HUES6 (cell line): Measurements from ENCODE around the gene CACNA1C.
"Not testable (repeated sequence)": the region's sequence is repeated elsewhere in the genome, so short reads cannot be mapped to it uniquely, and the experiment has no call there.

Source experiments
- H3K27ac ChIP-seq: 2 replicates; pipeline ENCODE4 v1.7.0; 2013; ENCODE audit warnings: low read depth, mild to moderate bottlenecking, low read length, inconsistent platforms
- H3K27me3 ChIP-seq: 2 replicates; pipeline ENCODE4 v1.6.1; 2013; ENCODE audit warnings: low read length; ENCODE audit not compliant: control insufficient read depth, insufficient read depth
- H3K36me3 ChIP-seq: 2 replicates; pipeline ENCODE4 v1.6.1; 2013; ENCODE audit warnings: low read length; ENCODE audit not compliant: control insufficient read depth, insufficient read depth
- H3K4me1 ChIP-seq: 2 replicates; pipeline ENCODE4 v1.6.1; 2013; ENCODE audit warnings: low read length; ENCODE audit not compliant: control insufficient read depth, insufficient read depth
- H3K4me3 ChIP-seq: 2 replicates; pipeline ENCODE4 v1.5.1; 2013; ENCODE audit warnings: low read depth, low read length
- H3K9ac ChIP-seq: one replicate; pipeline ENCODE4 v1.6.1; 2013; ENCODE audit warnings: mild to moderate bottlenecking, low read length
- H3K9me3 ChIP-seq: 2 replicates; pipeline ENCODE4 v1.6.1; 2013; ENCODE audit warnings: low read depth, low read length; ENCODE audit not compliant: control insufficient read depth, insufficient read depth

CACNA1C gene

DNA sequence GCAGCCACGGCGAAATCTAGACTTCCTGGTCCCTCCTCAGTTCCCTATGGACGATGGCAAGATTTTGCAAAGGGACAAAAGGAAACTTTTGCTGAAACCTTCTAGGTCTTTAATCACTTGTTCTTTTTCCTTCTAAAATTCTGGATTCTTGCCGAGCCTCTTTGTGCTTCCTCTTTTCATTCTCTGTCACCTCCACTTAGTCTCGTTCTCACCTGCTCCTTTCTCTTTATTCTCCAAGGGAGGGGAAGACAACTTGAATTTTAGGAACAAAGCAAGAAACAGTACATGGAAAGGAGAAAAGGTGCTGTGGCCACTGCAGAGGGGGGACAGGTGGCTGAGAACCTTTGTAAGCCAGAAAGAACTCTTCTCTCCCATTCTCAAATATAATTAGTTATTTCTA lies 194.8 kb downstream of the CACNA1C start:
- peaks cover 40% of the 10 kb centered on the region for H3K4me1 ChIP-seq
- H3K36me3 ChIP-seq, result no peaks in the 10 kb centered on the region
- H3K27ac ChIP-seq, result no peak overlapping the region
- no peak overlapping the region for H3K4me3 ChIP-seq
- H3K9ac ChIP-seq, result no peak overlapping the region
- no peaks in the 10 kb centered on the region for H3K27me3 ChIP-seq
- no peaks in the 10 kb centered on the region for H3K9me3 ChIP-seq

GRCh38 chr12:2248087-2248900 lies 195.5 kb downstream of the CACNA1C start:
- Histone ChIP-seq H3K4me1 (peaks cover 40% of the 10 kb centered on the region), H3K36me3 (no peaks in the 10 kb centered on the region), H3K27me3 (no peaks in the 10 kb centered on the region), H3K9ac (no peak overlapping the region), H3K9me3 (no peaks in the 10 kb centered on the region), H3K4me3 (no peak overlapping the region), H3K27ac (no peak overlapping the region)

DNA sequence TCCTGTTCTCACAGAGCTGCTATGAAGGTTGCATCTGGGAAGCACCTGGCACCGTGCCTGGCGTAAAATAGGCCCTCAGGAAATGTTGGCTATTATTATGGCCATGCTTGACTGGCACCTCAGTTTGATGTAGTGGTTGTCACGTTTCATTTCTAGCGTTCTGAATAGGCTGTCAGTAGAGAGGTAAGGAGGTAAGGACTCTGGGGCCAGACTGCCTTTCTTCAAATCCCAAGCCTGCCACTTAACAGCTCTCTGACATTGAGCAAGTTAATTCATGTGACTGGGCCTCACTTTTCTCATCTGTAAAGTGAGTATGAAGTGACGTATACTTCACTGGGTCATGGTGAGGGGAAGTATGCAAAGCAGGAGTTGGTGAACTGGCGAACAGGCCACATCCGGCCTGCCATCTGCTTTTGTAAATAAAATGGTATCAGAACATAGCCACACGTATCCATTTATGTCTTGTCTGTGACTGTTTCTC lies 196.2 kb downstream of the CACNA1C start:
- H3K9ac ChIP-seq, result no peak overlapping the region
- no peak overlapping the region for H3K4me3 ChIP-seq

DNA sequence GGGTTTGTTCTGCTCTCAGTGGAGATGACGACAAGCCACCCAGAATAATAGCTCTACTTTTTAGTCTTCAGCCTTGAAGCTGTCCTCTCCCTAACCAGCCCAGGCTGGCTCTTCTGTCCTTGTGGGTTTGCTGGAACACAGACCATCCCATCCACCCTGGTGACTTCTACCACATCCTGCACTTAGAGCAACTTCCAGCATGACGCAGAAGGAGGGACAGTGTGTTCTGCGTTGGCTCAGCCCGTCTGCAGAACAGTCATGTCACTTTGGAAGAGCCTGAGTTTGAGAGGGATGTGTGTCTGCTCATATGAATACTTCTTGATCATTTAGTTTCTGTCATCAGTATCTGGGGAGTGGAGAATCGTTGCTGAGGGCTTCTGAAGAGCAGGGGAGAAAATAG lies 198.0 kb downstream of the CACNA1C start:
- Histone ChIP-seq H3K27me3 (no peaks in the 10 kb centered on the region), H3K4me1 (peaks cover 17% of the 10 kb centered on the region; the same call in 1 of the 2 replicates), H3K4me3 (no peak overlapping the region), H3K9ac (no peak overlapping the region), H3K36me3 (no peaks in the 10 kb centered on the region), H3K9me3 (peaks cover 3% of the 10 kb centered on the region), H3K27ac (no peak overlapping the region)

More for the DNA sequence above, 196.2 kb downstream of the CACNA1C start:
- Histone ChIP-seq H3K4me1 (peaks cover 36% of the 10 kb centered on the region), H3K36me3 (no peaks in the 10 kb centered on the region), H3K27ac (no peak overlapping the region), H3K9me3 (no peaks in the 10 kb centered on the region), H3K27me3 (no peaks in the 10 kb centered on the region)

GRCh38 chr12:2251526-2252209 lies 198.9 kb downstream of the CACNA1C start:
- Histone ChIP-seq H3K4me3 (no peak overlapping the region), H3K27me3 (no peaks in the 10 kb centered on the region), H3K4me1 (peaks cover 10% of the 10 kb centered on the region; the same call in 1 of the 2 replicates), H3K9me3 (peaks cover 5% of the 10 kb centered on the region), H3K9ac (no peak overlapping the region), H3K36me3 (no peaks in the 10 kb centered on the region), H3K27ac (no peak overlapping the region)

DNA sequence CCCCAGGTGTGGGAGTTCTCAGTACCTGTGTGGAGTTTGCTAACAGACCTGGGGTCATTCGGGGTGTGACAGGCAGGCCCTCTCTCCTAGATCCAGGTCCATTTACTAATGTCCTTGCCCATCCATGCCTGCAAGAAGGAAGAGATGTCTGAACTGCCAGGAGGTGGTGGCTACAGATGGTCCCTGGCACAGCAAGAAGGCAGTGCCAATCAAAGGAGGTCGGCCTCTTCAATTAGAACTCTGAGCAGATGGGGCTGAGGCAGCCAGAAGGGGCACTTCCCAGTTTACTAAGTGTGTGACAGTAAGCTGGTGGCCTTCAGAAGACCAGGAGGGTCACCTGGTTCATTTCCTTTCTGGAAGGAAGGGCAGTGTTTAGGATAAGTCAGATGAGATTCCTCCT lies 202.5 kb downstream of the CACNA1C start:
- peaks cover 10% of the 10 kb centered on the region; the same call in 1 of the 2 replicates for H3K4me1 ChIP-seq
- H3K9me3 ChIP-seq, result peaks cover 10% of the 10 kb centered on the region
- no peak overlapping the region for H3K4me3 ChIP-seq
- H3K9ac ChIP-seq, result no peak overlapping the region
- no peaks in the 10 kb centered on the region for H3K27me3 ChIP-seq
- no peaks in the 10 kb centered on the region for H3K36me3 ChIP-seq
- no peak overlapping the region for H3K27ac ChIP-seq

GRCh38 chr12:2255731-2256130 lies 202.9 kb downstream of the CACNA1C start:
- H3K27ac ChIP-seq, H3K9ac ChIP-seq, H3K27me3 ChIP-seq, H3K36me3 ChIP-seq, H3K4me1 ChIP-seq, H3K4me3 ChIP-seq: not testable (repeated sequence)
- peaks cover 10% of the 10 kb centered on the region for H3K9me3 ChIP-seq

GRCh38 chr12:2256453-2256852 lies 203.7 kb downstream of the CACNA1C start:
- no peak overlapping the region for H3K4me3 ChIP-seq
- H3K9ac ChIP-seq, result no peak overlapping the region
- peaks cover 10% of the 10 kb centered on the region for H3K9me3 ChIP-seq
- peaks cover 10% of the 10 kb centered on the region; the same call in 1 of the 2 replicates for H3K4me1 ChIP-seq
- no peak overlapping the region for H3K27ac ChIP-seq
- no peaks in the 10 kb centered on the region for H3K36me3 ChIP-seq
- H3K27me3 ChIP-seq, result no peaks in the 10 kb centered on the region

DNA sequence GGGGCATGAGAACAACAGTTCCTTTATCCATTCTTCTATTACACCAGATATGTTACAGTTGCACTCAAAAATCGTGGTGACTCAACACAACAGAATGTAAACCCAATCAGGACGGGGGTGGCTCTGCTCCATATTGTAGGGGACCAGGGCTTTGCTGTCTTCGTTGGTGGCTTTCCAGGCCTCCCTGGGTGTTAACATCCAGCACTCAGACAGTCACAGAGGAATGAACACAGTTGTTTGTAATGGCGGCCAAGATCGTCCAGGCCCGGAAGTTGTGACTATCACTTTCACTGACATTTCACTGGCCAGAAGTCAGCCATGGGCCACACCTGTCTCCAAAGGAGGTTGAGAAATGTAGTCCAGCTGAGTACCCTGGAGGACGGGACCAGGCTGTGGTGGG lies 204.1 kb downstream of the CACNA1C start:
- H3K27me3 ChIP-seq, result no peaks in the 10 kb centered on the region
- H3K9ac ChIP-seq, result no peak overlapping the region
- H3K36me3 ChIP-seq, result no peaks in the 10 kb centered on the region
- H3K4me1 ChIP-seq, result peaks cover 6% of the 10 kb centered on the region; the same call in 1 of the 2 replicates
- peaks cover 10% of the 10 kb centered on the region for H3K9me3 ChIP-seq
- no peak overlapping the region for H3K4me3 ChIP-seq
- H3K27ac ChIP-seq, result no peak overlapping the region

GRCh38 chr12:2258025-2258424 lies 205.2 kb downstream of the CACNA1C start:
- no peaks in the 10 kb centered on the region for H3K4me1 ChIP-seq
- H3K9me3 ChIP-seq, result peaks cover 10% of the 10 kb centered on the region
- no peaks in the 10 kb centered on the region for H3K27me3 ChIP-seq
- no peak overlapping the region for H3K9ac ChIP-seq
- no peak overlapping the region for H3K27ac ChIP-seq
- H3K4me3 ChIP-seq, result no peak overlapping the region
- no peaks in the 10 kb centered on the region for H3K36me3 ChIP-seq

GRCh38 chr12:2259369-2259768 lies 206.6 kb downstream of the CACNA1C start:
- Histone ChIP-seq H3K4me1 (no peaks in the 10 kb centered on the region), H3K27me3 (no peaks in the 10 kb centered on the region), H3K36me3 (no peaks in the 10 kb centered on the region), H3K27ac (no peak overlapping the region), H3K4me3 (no peak overlapping the region), H3K9me3 (peaks cover 10% of the 10 kb centered on the region), H3K9ac (no peak overlapping the region)
